ENCODE measurements around the gene PDHB. TPM values are rescaled to one million over a fixed set of nuclear protein-coding genes. Genes with fewer than 3 reads are reported as not detected.

PDHB gene
- total and polyA plus RNA-seq, 10 of the 15 experiments (the other 5 are each of a cell fraction or from before 2014, with no cell fraction given) = 62.9 to 224 (median 93.2) TPM

GRCh38 chr3:58433400-58434167 lies at the start of gene PDHB (continued):
- TF ChIP-seq BCL11A (IDR thresholded peaks at IDR 0.05; ENCODE audit: low read depth, low read length) (no peak), YY1 (IDR thresholded peaks at IDR 0.05; ENCODE audit: low read depth, low read length) (peak; percentile 97), BHLHE40 (IDR thresholded peaks at IDR 0.05; ENCODE audit: borderline replicate concordance in 1 of 2, low read depth in 2 of 2, low read length in 1 of 2) (peak; percentile 97 to 98), NRF1 (conservative IDR thresholded peaks at IDR 0.05; ENCODE audit: low read depth, low read length) (peak; percentile 63), NFIC (IDR thresholded peaks at IDR 0.05; ENCODE audit: low read depth, low read length) (no peak), SP1 (IDR thresholded peaks at IDR 0.05; ENCODE audit: low read depth, low read length) (peak; percentile 72), RB1 (IDR thresholded peaks at IDR 0.05; ENCODE audit: borderline replicate concordance) (peak; percentile 62; the same call in 1 of the 2 replicates), JUNB (IDR thresholded peaks at IDR 0.05) (no peak), RAD51 (IDR thresholded peaks at IDR 0.05) (peak; percentile 45; the same call in 1 of the 2 replicates), RELA (IDR thresholded peaks at IDR 0.05; ENCODE audit: borderline replicate concordance, partially characterized antibody) (peak; percentile 49), IKZF2 (IDR thresholded peaks at IDR 0.05) (peak in 1 of 2 experiments; percentile 53; a peak in 1 of 4 replicates), MYC (IDR thresholded peaks at IDR 0.05; ENCODE audit: insufficient read depth, insufficient read length, insufficient replicate concordance, low read length, severe bottlenecking) (no peak), LARP7 (IDR thresholded peaks at IDR 0.05) (peak; percentile 94), TCF7 (IDR thresholded peaks at IDR 0.05; ENCODE audit: borderline replicate concordance) (no peak), EGR1 (IDR thresholded peaks at IDR 0.05; ENCODE audit: borderline replicate concordance in 1 of 2, low read depth in 2 of 2, low read length in 2 of 2) (peak in 1 of 2 experiments; percentile 75; a peak in 1 of 3 replicates), FOXK2 (IDR thresholded peaks at IDR 0.05) (peak; percentile 68), NR2C1 (IDR thresholded peaks at IDR 0.05) (peak; percentile 27), SIN3A (IDR thresholded peaks at IDR 0.05; ENCODE audit: low read depth, low read length) (peak; percentile 90), IRF5 (IDR thresholded peaks at IDR 0.05; ENCODE audit: borderline replicate concordance) (no peak), GATAD2B (conservative IDR thresholded peaks at IDR 0.05; ENCODE audit: low read depth) (peak; percentile 91), BACH1 (IDR thresholded peaks at IDR 0.05; ENCODE audit: borderline replicate concordance) (peak; percentile 61; the same call in 1 of the 2 replicates)

Measured in GM12878 (cell line).